GM21526 (cell line): ENCODE results near the gene CCK.
"Not testable (repeated sequence)": the region's sequence is repeated elsewhere in the genome, so short reads cannot be mapped to it uniquely, and the experiment has no call there.

Source experiments
- ATAC-seq: cut with Tn5 transposase; IDR thresholded peaks from one replicate; pipeline ENCODE4 v1.9.1; 2021; ENCODE audit warnings: moderate library complexity; ENCODE audit not compliant: unreplicated experiment, low FRiP score

Gene CCK, protein sequence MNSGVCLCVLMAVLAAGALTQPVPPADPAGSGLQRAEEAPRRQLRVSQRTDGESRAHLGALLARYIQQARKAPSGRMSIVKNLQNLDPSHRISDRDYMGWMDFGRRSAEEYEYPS

DNA sequence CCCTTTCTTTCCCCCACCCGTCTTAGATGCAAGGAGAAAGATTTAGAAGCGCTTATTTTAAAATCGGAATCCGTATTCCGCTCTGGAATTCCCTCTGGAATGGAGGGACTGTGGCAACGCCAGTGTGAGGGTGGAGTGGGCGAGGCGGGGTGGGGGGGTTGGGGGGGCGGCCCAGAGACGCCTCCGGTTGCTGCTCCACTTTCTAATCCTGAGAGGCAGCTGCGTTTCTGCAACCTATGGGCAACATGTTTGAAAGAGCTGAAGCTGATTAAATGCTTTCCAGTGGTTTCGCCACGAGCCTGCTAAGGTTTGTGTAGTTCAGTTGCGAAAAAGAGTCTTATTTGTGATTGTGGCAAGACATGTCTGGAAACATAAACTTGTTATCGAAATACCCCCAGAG lies at the start of gene CCK:
Gene CCK (minus strand): TSS at position 101 of the 400 bp plus-strand sequence. CDS start 2,555 bp downstream, outside the sequence.
- ATAC-seq = no peak

- no peak for ATAC-seq
Measured at GRCh38 chr3:42314411-42314810, 48.4 kb upstream of the CCK start.

- ATAC-seq = no peak
Measured at GRCh38 chr3:42308651-42309050, 42.7 kb upstream of the CCK start.

- ATAC-seq = no peak
Measured at GRCh38 chr3:42306499-42306898, 40.5 kb upstream of the CCK start.

GRCh38 chr3:42302924-42303634 lies 37.1 kb upstream of the CCK start:
- peak; percentile 50 for ATAC-seq

DNA sequence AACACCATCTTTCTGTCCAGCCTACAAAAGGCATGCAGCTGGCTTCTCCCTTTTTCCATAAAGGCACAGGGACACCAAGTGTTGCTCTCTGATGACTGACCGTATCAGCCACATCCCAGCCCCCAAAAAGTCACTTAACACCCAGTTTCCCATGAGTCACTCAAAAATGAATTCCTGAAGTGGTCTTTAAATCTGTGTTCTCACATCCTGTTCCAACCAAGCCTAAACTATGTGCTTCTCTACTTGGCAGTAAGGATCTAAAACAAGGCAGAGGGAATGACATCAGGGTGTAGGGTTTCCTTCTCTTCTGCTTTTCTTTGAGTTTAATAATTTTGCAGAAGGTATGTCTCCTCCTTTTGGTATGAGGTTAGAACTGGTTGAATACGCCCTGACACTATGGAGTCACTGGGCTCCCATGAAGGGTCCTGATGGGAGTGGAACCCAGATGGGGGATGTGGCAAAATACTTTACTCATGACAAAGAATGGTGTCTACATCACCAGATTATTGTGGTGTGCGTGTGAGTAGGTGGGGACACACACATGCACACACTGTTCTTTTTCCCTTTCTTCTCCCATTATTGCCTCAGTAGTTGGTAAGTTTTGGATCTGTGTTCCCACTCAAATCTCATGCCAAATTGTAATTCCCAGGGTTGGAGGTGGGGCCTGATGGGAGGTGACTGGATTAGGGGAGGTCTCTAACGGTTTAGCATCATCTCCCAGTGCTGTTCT lies 35.6 kb upstream of the CCK start:
- ATAC-seq = no peak

GRCh38 chr3:42300778-42301177 lies 34.8 kb upstream of the CCK start:
- ATAC-seq = no peak

DNA sequence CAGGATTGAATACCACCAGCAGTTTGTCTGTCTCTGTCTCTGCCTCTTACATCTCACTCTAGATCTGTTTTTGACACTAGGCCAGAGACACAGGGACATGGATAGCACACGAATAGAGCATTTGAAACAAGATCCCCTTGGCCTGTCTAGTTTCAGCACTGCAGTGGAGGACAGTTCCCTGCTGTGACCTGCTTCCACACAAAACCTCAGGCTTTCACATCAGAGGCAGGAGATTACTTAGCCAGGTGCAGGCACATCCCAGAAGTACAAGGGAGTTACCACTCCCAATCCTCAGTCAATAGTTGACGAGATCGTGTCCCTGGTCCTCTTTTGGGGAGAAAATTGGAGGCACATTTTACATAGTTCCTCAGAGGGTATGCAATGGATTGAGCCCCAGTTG lies 34.0 kb upstream of the CCK start:
- no peak for ATAC-seq

GRCh38 chr3:42298259-42298658 lies 32.3 kb upstream of the CCK start:
- no peak for ATAC-seq

- no peak for ATAC-seq
Measured at GRCh38 chr3:42292009-42292408, 26.0 kb upstream of the CCK start.

- no peak for ATAC-seq
Measured at GRCh38 chr3:42290966-42291714, 25.2 kb upstream of the CCK start.

DNA sequence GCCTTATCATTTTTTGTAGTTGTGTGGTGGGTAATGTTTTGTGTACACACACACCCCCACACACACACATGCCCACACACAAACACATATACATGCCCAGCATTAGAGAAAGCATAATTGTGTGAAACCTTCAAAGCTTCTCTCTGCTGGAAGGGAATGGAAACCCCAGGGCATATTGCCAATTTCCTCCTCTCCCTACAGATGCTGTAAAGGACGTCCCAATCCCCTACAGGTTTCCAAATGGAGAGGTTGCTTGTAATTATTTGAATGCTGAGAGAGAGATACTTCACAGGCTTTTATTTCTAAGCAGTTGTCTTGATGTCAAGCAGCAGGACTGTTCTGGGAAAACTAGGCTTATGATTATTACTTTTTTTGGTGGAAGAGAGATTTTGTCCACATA lies 23.0 kb upstream of the CCK start:
- no peak for ATAC-seq

DNA sequence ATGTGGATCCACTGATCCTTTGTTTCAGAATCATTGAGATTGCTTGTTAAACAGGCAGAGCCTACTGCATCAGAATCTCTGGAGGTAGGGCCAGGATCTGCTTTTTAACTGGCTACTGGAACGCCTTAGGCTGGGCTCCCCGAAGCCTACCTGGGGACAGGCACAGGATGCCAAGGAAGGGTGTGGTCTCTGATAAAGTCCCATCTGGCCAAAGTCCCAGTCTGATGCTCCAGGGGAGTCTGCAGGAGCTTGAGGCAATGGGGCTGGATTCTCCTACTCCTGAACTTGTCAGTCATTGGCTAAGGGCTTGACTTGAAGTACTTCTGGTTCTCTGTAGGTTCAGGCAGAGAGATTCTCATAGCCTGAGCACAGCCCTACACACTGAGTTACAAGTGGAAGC lies 22.4 kb upstream of the CCK start:
- ATAC-seq = no peak

DNA sequence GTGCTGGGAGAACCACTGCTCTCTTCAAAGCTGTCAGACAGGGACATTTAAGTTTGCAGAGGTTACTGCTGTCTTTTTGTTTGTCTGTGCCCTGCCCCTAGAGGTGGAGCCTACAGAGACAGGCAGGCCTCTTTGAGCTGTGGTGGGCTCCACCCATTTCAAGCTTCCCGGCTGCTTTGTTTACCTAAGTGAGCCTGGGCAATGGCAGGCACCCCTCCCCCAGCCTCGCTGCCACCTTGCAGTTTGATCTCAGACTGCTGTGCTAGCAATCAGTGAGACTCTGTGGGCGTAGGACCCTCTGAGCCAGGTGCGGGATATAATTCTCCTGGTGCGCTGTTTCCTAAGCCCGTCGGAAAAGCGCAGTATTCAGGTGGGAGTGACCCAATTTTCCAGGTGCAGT lies 21.4 kb upstream of the CCK start:
- not testable (repeated sequence) for ATAC-seq

DNA sequence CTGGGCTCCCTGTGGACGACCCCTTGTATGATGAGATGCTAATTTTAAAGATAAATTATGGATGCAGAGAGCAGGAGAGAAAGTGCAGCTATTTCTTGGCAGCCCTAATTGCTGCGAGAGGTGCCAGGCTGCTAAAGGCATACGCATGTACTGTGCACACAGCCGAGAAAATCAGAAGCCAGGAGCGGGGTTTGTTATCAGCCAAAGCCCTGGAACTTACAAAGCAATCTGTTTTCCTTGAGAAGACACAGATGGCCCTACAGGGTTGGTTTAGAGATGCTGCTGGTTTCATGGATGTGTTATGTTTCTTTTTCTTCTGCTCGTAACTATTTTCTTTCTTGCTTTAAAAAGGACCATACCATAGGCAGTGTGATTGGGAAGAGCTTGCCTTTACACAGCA lies 11.7 kb upstream of the CCK start:
- ATAC-seq = no peak

- ATAC-seq = peak; percentile 89
Measured at GRCh38 chr3:42276141-42277132, 10.5 kb upstream of the CCK start.

DNA sequence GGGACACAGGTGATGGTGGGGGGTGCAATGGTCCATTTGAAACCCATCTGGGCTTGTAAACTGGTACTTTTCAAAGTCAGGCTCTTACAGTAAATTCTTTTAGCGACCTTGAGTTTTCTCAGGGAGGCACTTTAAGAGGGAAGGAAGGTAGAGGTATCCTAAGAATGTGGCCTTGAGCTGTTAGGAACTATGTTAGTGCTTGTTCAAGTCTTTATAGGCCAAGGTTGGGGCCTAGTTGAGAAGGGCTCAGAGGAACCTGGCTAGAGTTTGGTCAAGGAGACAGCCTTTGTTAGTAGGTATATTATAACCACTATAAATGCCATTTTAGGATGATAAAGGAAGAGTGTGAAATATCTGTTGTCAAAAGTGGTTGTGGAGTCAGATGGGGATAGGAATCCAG lies 9.2 kb upstream of the CCK start:
- no peak for ATAC-seq

- ATAC-seq = no peak
Measured at GRCh38 chr3:42274266-42274665, 8.3 kb upstream of the CCK start.

GRCh38 chr3:42273361-42273760 lies 7.4 kb upstream of the CCK start:
- ATAC-seq = no peak

- ATAC-seq = no peak
Measured at GRCh38 chr3:42271786-42272185, 5.8 kb upstream of the CCK start.
